ENCODE data around the gene DNAJC9. TPM values are rescaled to one million over a fixed set of nuclear protein-coding genes. Genes with fewer than 3 reads are reported as not detected.

DNAJC9 gene
- total RNA-seq (2022), result 33.1 and 35.1 TPM in 2 replicates
- percentile 88 among the genes with signal in this experiment for Bru-seq, nascent RNA
- percentile 98 among the genes with signal in this experiment for BruChase-seq, experiment 1, labeled RNA remaining after a 6-hour chase
- percentile 97 among the genes with signal in this experiment for BruChase-seq, experiment 2, labeled RNA remaining after a 2-hour chase
- long read RNA-seq, transcript DNAJC9-201 (5 exons, 3,032 nt), result major isoform, 171 of 196 reads
- long read RNA-seq, partial matches to known transcripts, result 12 of 196 reads
- long read RNA-seq, other reads (novel, unspliced or antisense), result 13 of 196 reads

GRCh38 chr10:73246646-73247508 lies at the start of gene DNAJC9:
TSS of gene DNAJC9 (minus strand) at chr10:73247255. CDS start at chr10:73247189, 66 bp downstream.
- DNase-seq (ENCODE audit: unreplicated experiment), result peak; percentile 96
- intact Hi-C loops (cut with micrococcal nuclease), result loop anchor here (2.0 kb wide), 1 partner anchor 166 kb away; no protein-coding TSS in a partner anchor
- Mint-ChIP-seq H3K27ac (ENCODE audit: low read depth, unreplicated experiment) (peak within 1 kb of the TSS; percentile 95), H3K27me3 (ENCODE audit: insufficient read depth, unreplicated experiment) (no peaks in the 10 kb centered on the region), H3K4me3 (ENCODE audit: unreplicated experiment) (peak within 1 kb of the TSS; percentile 91), H3K9me3 (ENCODE audit: unreplicated experiment) (no peaks in the 10 kb centered on the region), H3K4me1 (ENCODE audit: insufficient read depth, unreplicated experiment) (peaks cover 30% of the 10 kb centered on the region), H3K36me3 (ENCODE audit: insufficient read depth, unreplicated experiment) (peaks cover 81% of the 10 kb centered on the region)
- no TSS peak for BruUV-seq (replicated peaks)
- ChIA-PET POLR2A (interaction anchor here (0.7 to 4.4 kb wide), 33 partner anchors 9 to 1014 kb away, joined by 3 to 64 read pairs (median 5); partner anchors contain the start of genes ANXA7, CFAP70, ECD and FAM149B1), CTCF (interaction anchor here (0.7 to 0.8 kb wide), 3 partner anchors 9 to 249 kb away, joined by 3 to 5 read pairs (median 5); partner anchors contain the start of gene PPP3CB)
- TF ChIP-seq CTCF (IDR thresholded peaks at IDR 0.05; ENCODE audit: unreplicated experiment), result peak; percentile 6

GRCh38 chr10:73293461-73293860 lies 46.4 kb upstream of the DNAJC9 start:
- ChIA-PET POLR2A (interaction anchor here (0.7 kb wide), 1 partner anchor 529 kb away, joined by 5 read pairs; no protein-coding TSS in a partner anchor), CTCF (interaction anchor here (0.6 to 1.6 kb wide), 2 partner anchors 29 to 218 kb away, joined by 3 read pairs; no protein-coding TSS in a partner anchor)
- BruUV-seq (replicated peaks), result no TSS peak
- Mint-ChIP-seq H3K4me1 (ENCODE audit: insufficient read depth, unreplicated experiment) (no peaks in the 10 kb centered on the region), H3K36me3 (ENCODE audit: insufficient read depth, unreplicated experiment) (no peaks in the 10 kb centered on the region), H3K27ac (ENCODE audit: low read depth, unreplicated experiment) (no peak overlapping the region), H3K4me3 (ENCODE audit: unreplicated experiment) (no peak overlapping the region), H3K9me3 (ENCODE audit: unreplicated experiment) (peaks cover 18% of the 10 kb centered on the region), H3K27me3 (ENCODE audit: insufficient read depth, unreplicated experiment) (peaks cover 16% of the 10 kb centered on the region)
- intact Hi-C loops (cut with micrococcal nuclease), result no loop called here
- TF ChIP-seq CTCF (IDR thresholded peaks at IDR 0.05; ENCODE audit: unreplicated experiment), result no peak
- no peak for DNase-seq (ENCODE audit: unreplicated experiment)

GRCh38 chr10:73289958-73290357 lies 42.9 kb upstream of the DNAJC9 start:
- POLR2A ChIA-PET, result no interaction called here
- no peak for TF ChIP-seq CTCF (IDR thresholded peaks at IDR 0.05; ENCODE audit: unreplicated experiment)
- intact Hi-C loops (cut with micrococcal nuclease), result no loop called here

GRCh38 chr10:73287441-73287840 lies 40.4 kb upstream of the DNAJC9 start:
- Mint-ChIP-seq H3K9me3 (ENCODE audit: unreplicated experiment) (peaks cover 18% of the 10 kb centered on the region), H3K36me3 (ENCODE audit: insufficient read depth, unreplicated experiment) (no peaks in the 10 kb centered on the region), H3K27me3 (ENCODE audit: insufficient read depth, unreplicated experiment) (no peaks in the 10 kb centered on the region), H3K27ac (ENCODE audit: low read depth, unreplicated experiment) (no peak overlapping the region), H3K4me1 (ENCODE audit: insufficient read depth, unreplicated experiment) (no peaks in the 10 kb centered on the region), H3K4me3 (ENCODE audit: unreplicated experiment) (no peak overlapping the region)
- ChIA-PET CTCF (no interaction called here), POLR2A (no interaction called here)
- DNase-seq (ENCODE audit: unreplicated experiment), result no peak
- no peak for TF ChIP-seq CTCF (IDR thresholded peaks at IDR 0.05; ENCODE audit: unreplicated experiment)
- intact Hi-C loops (cut with micrococcal nuclease), result no loop called here
- BruUV-seq (replicated peaks), result no TSS peak

More at GRCh38 chr10:73289958-73290357, 42.9 kb upstream of the DNAJC9 start:
- CTCF ChIA-PET, result no interaction called here
- no peaks in the 10 kb centered on the region for H3K27me3 Mint-ChIP-seq (ENCODE audit: insufficient read depth, unreplicated experiment)
- H3K27ac Mint-ChIP-seq (ENCODE audit: low read depth, unreplicated experiment), result no peak overlapping the region
- no peak overlapping the region for H3K4me3 Mint-ChIP-seq (ENCODE audit: unreplicated experiment)
- no TSS peak for BruUV-seq (replicated peaks)
- no peak for DNase-seq (ENCODE audit: unreplicated experiment)
- H3K9me3 Mint-ChIP-seq (ENCODE audit: unreplicated experiment), result peaks cover 18% of the 10 kb centered on the region
- H3K4me1 Mint-ChIP-seq (ENCODE audit: insufficient read depth, unreplicated experiment), result no peaks in the 10 kb centered on the region
- H3K36me3 Mint-ChIP-seq (ENCODE audit: insufficient read depth, unreplicated experiment), result no peaks in the 10 kb centered on the region
